Spleen (tissue), 7 donors: ENCODE results near the gene ABRACL.

Experiments
- POLR2A ChIP-seq, 3 donors: fragments of 450-650 bp; IDR thresholded peaks; one replicate each; pipeline ENCODE4 v1.5.1; 2017; ENCODE audit warnings: antibody characterized with exemption in 3 of 3, mild to moderate bottlenecking in 1 of 3
- POLR2AphosphoS5 ChIP-seq, 3 donors: sonication (generic); formaldehyde crosslinking; IDR thresholded peaks; one replicate each; pipeline ENCODE4 v1.5.1; 2017; ENCODE audit warnings: antibody characterized with exemption in 3 of 3
- TF ChIP-seq, protein P1 (sequence below), 11 experiments: fragments of 200-600 bp in 7 of 11; fragments of 450-650 bp in 4 of 11; sonication (generic) in 4 of 11; IDR thresholded peaks in 8 of 11; conservative IDR thresholded peaks in 3 of 11; 1 replicate in 7 of 11; 2 replicates in 4 of 11; pipeline versions ENCODE4 v1.4.0 to v1.8.0; 2016 to 2021; ENCODE audit warnings: antibody characterized with exemption in 11 of 11, inconsistent platforms in 4 of 11, mild to moderate bottlenecking in 1 of 11
- donor health status: DM: no; HTN: no; CAD: no; lungs with moderate emphysema.
- donor health status: DM: no; HTN: no; CAD: no.
- donor health status: DM: no; HTN: no; CAD: no.

DNA sequence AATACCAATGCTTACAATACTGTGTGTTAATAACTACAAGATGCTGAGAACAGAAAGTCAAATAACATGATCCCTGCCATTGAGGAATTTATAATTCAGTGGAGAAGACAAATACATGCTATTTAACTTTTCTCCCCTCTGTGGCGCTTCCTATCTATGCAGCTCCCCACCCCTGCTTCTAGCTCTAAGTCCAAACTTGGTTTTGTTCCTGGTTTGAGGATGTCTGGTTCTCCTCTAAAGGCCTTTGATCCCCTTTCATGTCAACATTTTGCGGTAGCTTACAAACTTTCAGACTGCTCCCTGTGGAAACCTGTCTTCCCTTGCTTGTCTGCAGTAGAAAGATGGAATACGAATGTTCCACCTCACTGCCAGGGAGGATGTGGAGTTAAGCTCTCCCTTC is 22.1 kb upstream of the ABRACL start:
- TF ChIP-seq, protein P1, sequence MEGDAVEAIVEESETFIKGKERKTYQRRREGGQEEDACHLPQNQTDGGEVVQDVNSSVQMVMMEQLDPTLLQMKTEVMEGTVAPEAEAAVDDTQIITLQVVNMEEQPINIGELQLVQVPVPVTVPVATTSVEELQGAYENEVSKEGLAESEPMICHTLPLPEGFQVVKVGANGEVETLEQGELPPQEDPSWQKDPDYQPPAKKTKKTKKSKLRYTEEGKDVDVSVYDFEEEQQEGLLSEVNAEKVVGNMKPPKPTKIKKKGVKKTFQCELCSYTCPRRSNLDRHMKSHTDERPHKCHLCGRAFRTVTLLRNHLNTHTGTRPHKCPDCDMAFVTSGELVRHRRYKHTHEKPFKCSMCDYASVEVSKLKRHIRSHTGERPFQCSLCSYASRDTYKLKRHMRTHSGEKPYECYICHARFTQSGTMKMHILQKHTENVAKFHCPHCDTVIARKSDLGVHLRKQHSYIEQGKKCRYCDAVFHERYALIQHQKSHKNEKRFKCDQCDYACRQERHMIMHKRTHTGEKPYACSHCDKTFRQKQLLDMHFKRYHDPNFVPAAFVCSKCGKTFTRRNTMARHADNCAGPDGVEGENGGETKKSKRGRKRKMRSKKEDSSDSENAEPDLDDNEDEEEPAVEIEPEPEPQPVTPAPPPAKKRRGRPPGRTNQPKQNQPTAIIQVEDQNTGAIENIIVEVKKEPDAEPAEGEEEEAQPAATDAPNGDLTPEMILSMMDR (IDR thresholded peaks at IDR 0.05 in 8 of 11, conservative IDR thresholded peaks at IDR 0.05 in 3 of 11) = no peak
- TF ChIP-seq POLR2A (IDR thresholded peaks at IDR 0.05) = no peak
- no peak for TF ChIP-seq POLR2AphosphoS5 (IDR thresholded peaks at IDR 0.05)
